Stimulated activated CD8-positive, alpha-beta memory T cell treated with anti-CD3 and anti-CD28 coated beads, Interleukin-15, amount 100 ng/mL, for 48 hours (primary cell): ENCODE results near the gene IL20RA.
A peak's percentile ranks its signal among the peaks of the same experiment; 100 is the strongest.

Source experiments
- DNase-seq, 2 donors: peaks; one replicate each; pipeline ENCODE4 v3.0.0-alpha.2; 2020; ENCODE audit warnings: low read depth in 2 of 2

The IL20RA gene

GRCh38 chr6:137045222-137045789 is 541 bp upstream of the IL20RA start:
- DNase-seq = no peak

- DNase-seq = no peak
These were observed 927 bp downstream of the IL20RA start for GRCh38 chr6:137043710-137044365.

GRCh38 chr6:137040393-137040792 is 4.4 kb downstream of the IL20RA start:
- DNase-seq = no peak

GRCh38 chr6:137039010-137039409 is 5.8 kb downstream of the IL20RA start:
- DNase-seq = no peak

GRCh38 chr6:137036566-137037300 is 8.0 kb downstream of the IL20RA start:
- DNase-seq = no peak

GRCh38 chr6:137033828-137034227 is 10.9 kb downstream of the IL20RA start:
- DNase-seq = peak; percentile 42 to 50

GRCh38 chr6:137031122-137031521 is 13.6 kb downstream of the IL20RA start:
- no peak for DNase-seq

GRCh38 chr6:137028912-137029311 is 15.9 kb downstream of the IL20RA start:
- no peak for DNase-seq

- no peak for DNase-seq
These were observed 18.7 kb downstream of the IL20RA start for GRCh38 chr6:137025786-137026730.

GRCh38 chr6:137024237-137024990 is 20.4 kb downstream of the IL20RA start:
- DNase-seq = no peak

- DNase-seq = no peak
These were observed 24.0 kb downstream of the IL20RA start for GRCh38 chr6:137020776-137021175.

- DNase-seq = no peak
These were observed 25.1 kb downstream of the IL20RA start for GRCh38 chr6:137019476-137020272.

GRCh38 chr6:137017081-137017480 is 27.7 kb downstream of the IL20RA start:
- DNase-seq = no peak

- DNase-seq = no peak
These were observed 28.4 kb downstream of the IL20RA start for GRCh38 chr6:137016356-137016755.

GRCh38 chr6:137015943-137016342 is 28.8 kb downstream of the IL20RA start:
- DNase-seq = no peak

GRCh38 chr6:137013738-137014602 is 30.8 kb downstream of the IL20RA start:
- DNase-seq = no peak

GRCh38 chr6:137013031-137013430 is 31.7 kb downstream of the IL20RA start:
- DNase-seq = no peak

GRCh38 chr6:137011406-137011805 is 33.4 kb downstream of the IL20RA start:
- no peak for DNase-seq

GRCh38 chr6:137010128-137010718 is 34.5 kb downstream of the IL20RA start:
- DNase-seq = no peak
